ENCODE data around the gene WNK2.
"Not testable (repeated sequence)": the region's sequence is repeated elsewhere in the genome, so short reads cannot be mapped to it uniquely, and the experiment has no call there.

The WNK2 gene

DNA sequence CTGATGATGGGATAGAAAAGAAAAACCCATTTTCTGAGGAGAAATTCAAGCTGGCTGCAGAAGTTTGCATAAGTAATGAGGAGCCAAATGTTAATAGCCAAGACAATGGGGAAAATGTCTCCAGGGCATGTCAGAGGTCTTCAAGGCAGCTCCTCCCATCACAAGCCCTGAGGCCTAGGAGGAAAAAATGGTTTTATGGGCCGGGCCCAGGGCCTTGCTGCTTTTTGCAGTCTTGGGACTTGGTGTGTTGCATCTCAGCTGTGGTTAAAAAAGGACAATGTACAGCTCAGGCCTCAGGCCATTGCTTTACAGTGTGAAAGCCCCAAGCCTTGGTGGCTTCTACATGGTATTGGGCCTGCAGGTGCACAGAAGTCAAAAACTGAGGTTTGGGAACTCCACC is 154.3 kb downstream of the WNK2 start:
- not testable (repeated sequence) for DNase-seq (ENCODE audit: low read depth)

DNA sequence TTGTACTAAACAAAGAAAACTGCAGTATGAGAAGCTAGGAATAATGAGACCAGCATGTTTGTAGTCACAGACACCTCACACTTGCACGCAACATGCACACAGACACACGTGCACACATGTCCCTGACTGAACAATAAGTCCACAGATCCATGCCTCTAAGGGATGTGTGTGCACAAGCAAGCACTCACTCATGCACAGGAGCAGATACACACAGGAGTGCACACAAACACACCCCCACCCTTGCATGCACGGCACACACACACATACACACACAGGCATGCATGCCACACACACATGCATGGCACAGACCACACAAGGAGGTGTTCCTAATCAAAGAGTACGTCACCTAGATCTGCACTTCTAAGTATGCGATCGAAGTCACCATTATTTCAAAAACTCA is 156.2 kb downstream of the WNK2 start:
- no peak for DNase-seq (ENCODE audit: low read depth)

DNA sequence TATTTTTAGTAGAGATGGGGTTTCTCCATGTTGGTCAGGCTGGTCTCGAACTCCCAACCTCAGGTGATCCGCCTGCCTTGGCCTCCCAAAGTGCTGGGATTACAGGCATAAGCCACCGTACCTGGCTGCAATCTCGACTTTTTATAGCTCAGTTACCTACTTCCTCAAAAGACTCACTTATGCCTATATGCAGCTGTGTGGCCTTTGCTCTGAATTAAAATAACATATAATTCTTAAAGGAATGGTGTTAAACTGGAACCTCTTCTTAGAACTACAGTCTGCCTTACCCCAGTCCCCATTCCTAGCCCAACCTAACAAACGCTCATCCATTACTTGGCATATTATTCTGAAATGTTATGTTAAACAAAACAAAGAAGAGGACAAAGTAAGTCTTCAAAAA is 157.9 kb downstream of the WNK2 start:
- not testable (repeated sequence) for DNase-seq (ENCODE audit: low read depth)

- not testable (repeated sequence) for DNase-seq (ENCODE audit: low read depth)
Observed at GRCh38 chr9:93342428-93342827, 158.5 kb downstream of the WNK2 start.

GRCh38 chr9:93343663-93344062 is 159.7 kb downstream of the WNK2 start:
- no peak for DNase-seq (ENCODE audit: low read depth)

- no peak for DNase-seq (ENCODE audit: low read depth)
Observed at GRCh38 chr9:93345643-93346230, 161.8 kb downstream of the WNK2 start.

DNA sequence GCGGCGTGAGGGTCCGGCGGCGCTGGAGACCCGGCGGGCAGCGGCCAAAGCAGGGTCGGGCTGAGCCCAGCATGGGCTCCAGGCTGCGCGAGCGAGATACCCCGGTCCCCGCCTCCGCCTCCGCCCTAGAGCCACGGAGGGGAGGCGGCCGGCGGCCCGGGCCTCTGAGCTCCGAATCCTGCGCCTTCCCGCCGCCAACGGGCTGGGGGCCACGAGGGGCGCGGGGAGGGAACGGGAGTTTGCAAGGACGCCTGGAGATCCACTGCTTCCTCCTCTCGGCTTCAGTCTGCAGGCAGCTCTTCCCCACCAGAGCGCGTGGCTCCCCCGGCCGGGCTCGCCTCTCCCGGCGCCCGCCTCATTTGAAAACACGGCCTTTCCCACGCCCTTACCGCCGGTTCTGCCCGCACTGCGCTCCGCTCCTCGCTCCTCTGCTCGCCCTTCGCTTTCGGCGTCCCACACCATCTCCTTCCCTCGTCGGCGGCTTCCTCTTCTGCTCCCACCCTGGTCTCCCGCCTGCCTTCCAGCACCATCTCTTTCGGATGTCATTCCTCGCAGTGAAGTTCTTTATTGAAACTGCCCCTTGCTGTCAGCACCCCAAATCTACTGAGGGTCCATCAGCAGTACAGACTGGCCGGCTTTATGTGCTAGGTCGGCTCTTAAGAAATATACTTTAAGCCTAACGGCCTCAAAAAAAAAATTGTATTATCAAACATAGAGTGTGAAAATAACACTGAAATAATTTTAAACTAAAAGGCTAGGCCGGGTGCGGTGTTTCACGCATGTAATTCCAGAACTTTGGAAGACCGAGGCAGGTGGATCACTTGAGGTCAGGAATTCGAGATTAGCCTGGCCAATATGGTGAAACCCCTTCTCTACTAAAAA is 162.5 kb downstream of the WNK2 start:
- no peak for DNase-seq (ENCODE audit: low read depth)

DNA sequence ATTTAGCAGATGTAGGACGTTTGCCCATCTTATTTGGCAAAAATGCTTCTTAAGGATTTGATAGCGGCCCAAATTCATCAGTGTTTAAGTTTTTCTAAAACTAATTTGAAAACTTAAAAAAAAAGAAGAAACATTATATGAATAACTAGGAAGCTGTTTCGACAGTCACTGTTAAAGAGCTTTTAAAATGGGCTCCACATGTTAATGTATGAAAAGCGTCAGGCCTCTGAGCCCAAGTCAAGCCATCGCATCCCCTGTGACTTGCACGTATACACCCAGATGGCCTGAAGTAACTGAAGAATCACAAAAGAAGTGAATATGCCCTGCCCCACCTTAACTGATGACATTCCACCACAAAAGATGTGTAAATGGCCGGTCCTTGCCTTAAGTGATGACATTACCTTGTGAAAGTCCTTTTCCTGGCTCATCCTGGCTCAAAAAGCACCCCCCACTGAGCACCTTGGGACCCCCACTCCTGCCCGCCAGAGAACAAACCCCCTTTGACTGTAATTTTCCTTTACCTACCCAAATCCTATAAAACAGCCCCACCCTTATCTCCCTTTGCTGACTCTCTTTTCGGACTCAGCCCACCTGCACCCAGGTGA is 163.5 kb downstream of the WNK2 start:
- not testable (repeated sequence) for DNase-seq (ENCODE audit: low read depth)

DNA sequence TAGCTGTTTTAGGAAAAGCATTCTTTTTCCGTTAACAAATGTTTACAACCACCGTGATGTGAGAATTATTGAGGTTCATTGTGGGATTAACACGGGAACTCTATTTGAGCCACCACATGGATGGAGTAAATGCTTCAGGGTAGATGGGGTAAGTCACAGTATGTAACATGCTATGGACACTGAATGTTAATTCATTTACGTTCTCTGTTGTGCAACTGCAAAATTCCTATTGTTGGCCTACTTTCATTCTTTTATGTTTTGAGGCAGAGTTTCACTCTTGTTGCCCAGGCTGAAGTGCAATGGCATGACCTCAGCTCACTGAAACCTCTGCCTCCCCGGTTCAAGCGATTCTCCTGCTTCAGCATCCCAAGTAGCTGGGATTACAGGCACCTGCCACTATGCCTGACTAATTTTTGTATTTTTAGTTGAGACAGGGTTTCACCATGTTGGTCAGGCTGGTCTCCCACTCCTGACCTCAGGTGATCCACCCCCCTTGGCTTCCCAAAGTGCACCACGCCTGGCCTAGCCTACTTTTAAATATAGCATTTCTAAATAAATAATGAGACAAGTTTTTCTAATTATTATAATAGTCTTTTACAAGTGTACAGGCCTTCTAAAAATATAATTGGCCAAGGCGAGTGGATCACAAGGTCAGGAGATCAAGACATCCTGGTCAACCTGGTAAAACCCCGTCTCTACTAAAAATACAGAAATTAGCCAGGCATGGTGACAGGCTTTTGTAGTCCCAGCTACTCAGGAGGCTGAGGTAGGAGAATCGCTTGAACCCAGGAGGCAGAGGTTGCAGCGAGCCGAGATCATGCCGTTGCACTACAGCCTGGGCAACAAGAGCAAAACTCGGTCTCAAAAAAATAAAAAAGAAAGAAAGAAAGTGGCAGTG is 169.7 kb downstream of the WNK2 start:
- DNase-seq (ENCODE audit: low read depth): not testable (repeated sequence)

- no peak for DNase-seq (ENCODE audit: low read depth)
Observed at GRCh38 chr9:93354451-93354850, 170.5 kb downstream of the WNK2 start.

- no peak for DNase-seq (ENCODE audit: low read depth)
Observed at GRCh38 chr9:93355827-93356226, 171.9 kb downstream of the WNK2 start.

DNA sequence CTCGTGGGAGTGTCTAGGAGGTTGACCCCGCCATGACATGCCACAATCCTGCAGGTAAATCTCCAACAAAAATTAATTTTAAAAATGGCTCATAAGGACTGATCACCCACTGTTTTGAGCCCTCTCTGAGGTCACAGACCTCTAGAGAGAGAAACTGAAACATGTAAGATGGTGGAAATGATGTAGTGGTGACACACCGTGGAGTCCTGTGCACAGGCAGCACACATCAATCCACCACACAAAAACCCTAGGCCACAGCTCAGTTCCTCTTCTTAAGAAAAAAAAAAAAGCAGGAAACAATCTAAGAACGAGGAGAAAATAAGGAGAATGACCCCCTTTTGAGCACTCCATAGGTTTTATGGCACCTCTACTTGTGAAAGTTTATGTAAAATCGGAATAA is 173.7 kb downstream of the WNK2 start:
- no peak for DNase-seq (ENCODE audit: low read depth)

DNA sequence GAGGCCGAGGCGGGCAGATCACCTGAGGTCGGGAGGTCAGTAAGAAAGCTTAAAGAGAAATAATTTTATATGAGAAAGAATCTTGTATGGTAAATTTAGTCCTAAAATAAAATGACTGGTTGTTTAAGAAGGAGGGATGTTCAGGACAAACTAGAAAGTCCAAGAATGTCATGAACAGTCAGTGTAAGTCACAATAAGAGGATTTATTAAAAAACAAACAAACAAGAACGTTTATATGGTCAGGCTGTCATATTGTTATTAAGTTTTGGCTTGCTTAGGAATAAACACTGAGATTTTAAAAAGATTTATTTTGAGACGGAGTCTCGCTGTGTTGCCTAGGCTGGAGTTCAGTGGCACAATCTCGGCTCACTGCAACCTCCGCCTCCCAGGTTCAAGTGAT is 176.0 kb downstream of the WNK2 start:
- not testable (repeated sequence) for DNase-seq (ENCODE audit: low read depth)

DNA sequence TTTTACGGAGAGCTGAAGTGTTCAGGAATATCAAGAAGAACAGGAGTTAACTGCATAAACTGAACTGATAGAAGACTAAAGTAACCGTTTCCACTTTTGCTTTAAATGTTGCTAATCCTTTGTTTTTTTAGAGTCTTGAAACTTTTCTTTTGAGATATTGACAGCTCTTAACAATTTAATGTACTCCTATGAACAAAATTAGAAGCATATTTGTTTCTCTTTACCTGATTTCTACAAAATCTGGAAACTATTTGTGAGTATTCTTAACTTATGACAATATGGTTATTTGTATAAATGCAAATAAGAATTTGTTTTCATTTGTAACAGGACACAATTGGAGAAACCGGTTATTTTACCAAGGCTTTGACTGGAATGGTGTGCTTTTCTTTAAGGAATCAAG is 178.1 kb downstream of the WNK2 start:
- no peak for DNase-seq (ENCODE audit: low read depth)

GRCh38 chr9:93364734-93365426 is 180.9 kb downstream of the WNK2 start:
- DNase-seq (ENCODE audit: low read depth): no peak

DNA sequence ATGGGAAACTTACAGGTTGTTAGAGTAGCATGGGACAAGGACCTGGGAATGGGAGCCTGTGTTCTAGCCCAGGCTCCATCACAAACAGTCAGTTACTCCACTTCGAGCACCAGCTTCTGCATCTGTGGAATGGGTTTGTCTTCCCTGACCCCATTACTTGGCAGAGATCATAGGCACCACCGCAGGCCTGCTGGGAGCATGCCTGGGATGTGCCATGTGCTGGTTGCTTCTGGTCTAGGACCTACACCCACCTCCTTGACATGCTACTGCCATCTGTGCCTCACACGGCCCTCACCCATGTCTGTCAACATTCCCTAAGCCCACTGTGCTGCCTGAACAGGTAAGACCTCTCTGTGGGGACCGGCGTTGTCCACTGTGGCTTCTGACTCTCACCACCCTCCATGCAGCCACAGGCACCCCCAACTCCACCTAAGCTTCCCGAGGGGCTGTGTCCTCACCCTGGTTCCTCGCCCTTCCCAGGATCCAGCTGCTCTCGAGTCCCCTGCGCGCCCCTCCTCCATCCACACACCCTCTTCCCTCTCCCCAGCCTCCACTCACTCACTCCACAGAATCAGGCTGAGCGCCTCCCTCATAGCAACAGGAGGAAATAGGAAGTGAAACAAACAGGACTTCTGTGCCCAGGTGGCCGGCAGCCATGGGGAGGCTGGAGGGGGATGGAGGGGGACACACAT is 181.6 kb downstream of the WNK2 start:
- DNase-seq (ENCODE audit: low read depth): no peak

- DNase-seq (ENCODE audit: low read depth): no peak
Observed at GRCh38 chr9:93366119-93366447, 182.1 kb downstream of the WNK2 start.

GRCh38 chr9:93366486-93366885 is 182.5 kb downstream of the WNK2 start:
- DNase-seq (ENCODE audit: low read depth): not testable (repeated sequence)

GRCh38 chr9:93368437-93368836 is 184.5 kb downstream of the WNK2 start:
- DNase-seq (ENCODE audit: low read depth): no peak

- DNase-seq (ENCODE audit: low read depth): no peak
Observed at GRCh38 chr9:93369686-93370085, 185.7 kb downstream of the WNK2 start.

Measured in fibroblast of gingiva (primary cell).